OCI-LY3 (cell line): ENCODE data around the gene ROBO1.

Experiments used
- H2AFZ ChIP-seq: fragments of 200-600, 300-600 bp; shearing (Covaris generic); 2 replicates; pipeline ENCODE4 v1.6.0; 2014; ENCODE audit warnings: antibody characterized with exemption, low read depth, low read length
- H3K27ac ChIP-seq: fragments of 200-600, 300-600 bp; sonication (generic); 2 replicates; pipeline ENCODE4 v1.5.1; 2014; ENCODE audit warnings: mild to moderate bottlenecking, low read length, moderate library complexity, mixed read lengths
- H3K27me3 ChIP-seq: fragments of 200-600, 300-600 bp; sonication (generic); 2 replicates; pipeline ENCODE4 v1.6.1; 2014; ENCODE audit warnings: low read depth, low read length, mixed read lengths
- H3K36me3 ChIP-seq: fragments of 200-600, 300-600 bp; sonication (generic); replicated peaks from 2 replicates; pipeline ENCODE3; 2014; ENCODE audit warnings: low read depth, low read length, mixed read lengths
- H3K4me1 ChIP-seq: fragments of 300-600, 200-600 bp; sonication (generic); 2 replicates; pipeline ENCODE4 v1.6.1; 2014; ENCODE audit warnings: low read length, mixed read lengths
- H3K4me2 ChIP-seq: fragments of 200-600, 300-600 bp; sonication (generic); 2 replicates; pipeline ENCODE4 v1.6.1; 2014; ENCODE audit warnings: low read length, mixed read lengths
- H3K4me3 ChIP-seq: fragments of 300-600, 200-600 bp; sonication (generic); 2 replicates; pipeline ENCODE4 v1.5.1; 2014; ENCODE audit warnings: antibody characterized with exemption, mild to moderate bottlenecking, low read length, moderate library complexity
- H3K79me2 ChIP-seq: fragments of 300-600, 200-600 bp; shearing (Covaris generic); 2 replicates; pipeline ENCODE4 v1.6.1; 2014; ENCODE audit warnings: mild to moderate bottlenecking, low read length, mixed read lengths
- H3K9ac ChIP-seq: fragments of 300-600, 200-600 bp; shearing (Covaris generic); 2 replicates; pipeline ENCODE4 v1.6.0; 2014; ENCODE audit warnings: mild to moderate bottlenecking, low read length, moderate library complexity
- H3K9me3 ChIP-seq: fragments of 200-600, 300-600 bp; shearing (Covaris generic); 2 replicates; pipeline ENCODE4 v1.6.1; 2014; ENCODE audit warnings: low read length, mixed read lengths; ENCODE audit not compliant: insufficient read depth
- H4K20me1 ChIP-seq: fragments of 200-600, 300-600 bp; sonication (generic); 2 replicates; pipeline ENCODE4 v1.6.1; 2016; ENCODE audit warnings: low read length, mixed read lengths; ENCODE audit not compliant: insufficient read depth
- EZH2phosphoT487 ChIP-seq: fragments of 200-600 bp; shearing (Covaris generic); IDR thresholded peaks from 2 replicates; pipeline ENCODE4 v1.6.1; 2018; ENCODE audit warnings: antibody characterized with exemption, mixed run types, low read depth
- TF ChIP-seq, protein P1 (sequence below): fragments of 200-600, 300-600 bp; sonication (generic); IDR thresholded peaks from 2 replicates; pipeline ENCODE4 v1.5.1; 2014; ENCODE audit warnings: antibody characterized with exemption, low read length, low read depth

The ROBO1 gene

GRCh38 chr3:79160421-79160820, 607.4 kb downstream of the ROBO1 start:
- Histone ChIP-seq H3K4me2 (no peak overlapping the region), H3K27ac (no peak overlapping the region), H2AFZ (no peak overlapping the region), H4K20me1 (no peaks in the 10 kb centered on the region), H3K4me1 (peaks cover 7% of the 10 kb centered on the region), H3K9ac (no peak overlapping the region), H3K79me2 (no peaks in the 10 kb centered on the region), H3K9me3 (no peaks in the 10 kb centered on the region), H3K36me3 (no peaks in the 10 kb centered on the region), H3K4me3 (no peak overlapping the region), H3K27me3 (no peaks in the 10 kb centered on the region)
- no peak for TF ChIP-seq EZH2phosphoT487
- TF ChIP-seq, protein P1, sequence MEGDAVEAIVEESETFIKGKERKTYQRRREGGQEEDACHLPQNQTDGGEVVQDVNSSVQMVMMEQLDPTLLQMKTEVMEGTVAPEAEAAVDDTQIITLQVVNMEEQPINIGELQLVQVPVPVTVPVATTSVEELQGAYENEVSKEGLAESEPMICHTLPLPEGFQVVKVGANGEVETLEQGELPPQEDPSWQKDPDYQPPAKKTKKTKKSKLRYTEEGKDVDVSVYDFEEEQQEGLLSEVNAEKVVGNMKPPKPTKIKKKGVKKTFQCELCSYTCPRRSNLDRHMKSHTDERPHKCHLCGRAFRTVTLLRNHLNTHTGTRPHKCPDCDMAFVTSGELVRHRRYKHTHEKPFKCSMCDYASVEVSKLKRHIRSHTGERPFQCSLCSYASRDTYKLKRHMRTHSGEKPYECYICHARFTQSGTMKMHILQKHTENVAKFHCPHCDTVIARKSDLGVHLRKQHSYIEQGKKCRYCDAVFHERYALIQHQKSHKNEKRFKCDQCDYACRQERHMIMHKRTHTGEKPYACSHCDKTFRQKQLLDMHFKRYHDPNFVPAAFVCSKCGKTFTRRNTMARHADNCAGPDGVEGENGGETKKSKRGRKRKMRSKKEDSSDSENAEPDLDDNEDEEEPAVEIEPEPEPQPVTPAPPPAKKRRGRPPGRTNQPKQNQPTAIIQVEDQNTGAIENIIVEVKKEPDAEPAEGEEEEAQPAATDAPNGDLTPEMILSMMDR, result no peak

- Histone ChIP-seq H3K27me3 (no peaks in the 10 kb centered on the region), H3K27ac (no peak overlapping the region), H4K20me1 (no peaks in the 10 kb centered on the region), H3K4me1 (peaks cover 7% of the 10 kb centered on the region), H3K9me3 (no peaks in the 10 kb centered on the region), H3K4me2 (no peak overlapping the region), H3K79me2 (no peaks in the 10 kb centered on the region), H3K4me3 (no peak overlapping the region), H3K36me3 (no peaks in the 10 kb centered on the region), H3K9ac (no peak overlapping the region), H2AFZ (no peak overlapping the region)
- TF ChIP-seq EZH2phosphoT487, result no peak
- TF ChIP-seq, protein P1, result no peak
These were observed 608.1 kb downstream of the ROBO1 start for GRCh38 chr3:79159736-79160135.

DNA sequence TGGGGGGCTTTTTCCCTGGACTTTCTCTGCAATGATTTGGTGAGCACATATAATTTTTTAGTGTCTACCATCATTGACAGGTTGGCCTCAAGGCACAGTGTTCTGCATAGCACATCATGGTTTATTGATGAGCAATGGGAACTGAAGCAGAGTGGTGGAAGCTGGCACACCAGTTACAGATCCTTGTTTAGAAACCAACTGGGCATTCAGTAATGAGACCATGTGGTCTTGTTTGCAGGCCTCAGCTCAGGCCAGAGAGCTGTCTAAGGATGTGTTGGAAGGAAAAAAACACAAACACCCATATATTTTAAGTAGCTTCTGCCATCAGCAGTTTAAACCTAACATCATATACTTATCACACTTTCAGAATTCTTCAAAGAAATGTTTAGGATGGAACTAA, 610.6 kb downstream of the ROBO1 start:
- H3K36me3 ChIP-seq, result no peaks in the 10 kb centered on the region
- peaks cover 5% of the 10 kb centered on the region for H3K4me1 ChIP-seq
- no peak overlapping the region for H3K4me2 ChIP-seq
- H4K20me1 ChIP-seq, result no peaks in the 10 kb centered on the region
- no peaks in the 10 kb centered on the region for H3K79me2 ChIP-seq
- H3K27me3 ChIP-seq, result no peaks in the 10 kb centered on the region
- no peak overlapping the region for H3K27ac ChIP-seq
- H2AFZ ChIP-seq, result no peak overlapping the region
- TF ChIP-seq, protein P1, result no peak
- no peak for TF ChIP-seq EZH2phosphoT487
- no peak overlapping the region for H3K9ac ChIP-seq
- no peaks in the 10 kb centered on the region for H3K9me3 ChIP-seq
- H3K4me3 ChIP-seq, result no peak overlapping the region

DNA sequence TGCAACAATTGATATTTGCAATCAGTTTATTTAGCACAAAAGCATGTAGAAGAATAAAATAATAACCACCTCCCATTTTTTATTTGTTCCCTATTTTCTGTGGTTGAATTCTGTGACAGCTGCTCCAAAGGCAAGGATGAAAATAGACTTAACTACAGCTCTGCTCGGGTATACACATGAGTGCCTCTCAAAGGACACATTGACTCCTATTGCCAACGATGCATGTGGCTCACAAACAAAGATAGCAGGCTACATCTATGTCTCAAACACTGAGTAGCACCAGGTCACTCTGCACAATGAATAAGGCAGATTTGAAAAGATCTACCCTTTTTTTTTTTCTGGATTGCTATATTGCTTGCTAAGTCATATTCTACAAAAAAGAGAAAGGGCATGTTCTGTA, 612.9 kb downstream of the ROBO1 start:
- Histone ChIP-seq H2AFZ (no peak overlapping the region), H3K36me3 (no peaks in the 10 kb centered on the region), H3K79me2 (no peaks in the 10 kb centered on the region), H3K4me1 (no peaks in the 10 kb centered on the region), H3K27ac (no peak overlapping the region), H3K27me3 (no peaks in the 10 kb centered on the region), H3K4me3 (no peak overlapping the region), H3K4me2 (no peak overlapping the region), H3K9me3 (no peaks in the 10 kb centered on the region), H4K20me1 (no peaks in the 10 kb centered on the region), H3K9ac (no peak overlapping the region)
- no peak for TF ChIP-seq EZH2phosphoT487

DNA sequence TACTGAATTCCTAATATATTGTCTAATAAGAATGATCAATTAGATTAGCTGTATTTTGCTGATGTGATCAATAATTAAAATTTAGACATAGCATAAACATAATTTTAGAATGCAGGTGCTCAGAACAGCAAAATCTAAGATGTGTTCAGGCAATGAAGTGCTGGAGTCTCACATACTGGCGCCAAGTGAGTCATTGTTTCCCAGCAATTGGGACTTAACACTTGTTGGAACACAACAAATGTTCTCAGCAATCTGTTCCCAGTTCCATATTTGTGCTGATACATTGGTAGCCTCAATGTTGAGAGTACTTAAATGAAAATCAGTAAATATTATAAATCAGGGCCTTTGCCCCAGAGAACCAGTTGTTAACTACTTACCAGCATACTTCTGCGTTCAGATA, 619.0 kb downstream of the ROBO1 start:
- Histone ChIP-seq H3K4me1 (no peaks in the 10 kb centered on the region), H3K9ac (no peak overlapping the region), H3K27ac (no peak overlapping the region), H3K4me2 (no peak overlapping the region), H3K79me2 (no peaks in the 10 kb centered on the region), H3K36me3 (no peaks in the 10 kb centered on the region), H4K20me1 (no peaks in the 10 kb centered on the region), H2AFZ (no peak overlapping the region), H3K4me3 (no peak overlapping the region), H3K9me3 (no peaks in the 10 kb centered on the region), H3K27me3 (no peaks in the 10 kb centered on the region)
- no peak for TF ChIP-seq EZH2phosphoT487
- TF ChIP-seq, protein P1, result no peak
